Stimulated activated naive CD8-positive, alpha-beta T cell treated with anti-CD3 and anti-CD28 coated beads, Interleukin-15, Interleukin-2, amounts not matched to agents 100 U/mL and 50 U/mL, for 24 hours (primary cell): ENCODE results near the gene BCAN.

Experiments used
- ATAC-seq: fragments of 150-1000 bp; cut with Tn5 transposase; one replicate; pipeline ENCODE4 v1.10.0; 2021
- DNase-seq: peaks from one replicate; pipeline ENCODE4 v3.0.0; 2021

The BCAN gene

DNA sequence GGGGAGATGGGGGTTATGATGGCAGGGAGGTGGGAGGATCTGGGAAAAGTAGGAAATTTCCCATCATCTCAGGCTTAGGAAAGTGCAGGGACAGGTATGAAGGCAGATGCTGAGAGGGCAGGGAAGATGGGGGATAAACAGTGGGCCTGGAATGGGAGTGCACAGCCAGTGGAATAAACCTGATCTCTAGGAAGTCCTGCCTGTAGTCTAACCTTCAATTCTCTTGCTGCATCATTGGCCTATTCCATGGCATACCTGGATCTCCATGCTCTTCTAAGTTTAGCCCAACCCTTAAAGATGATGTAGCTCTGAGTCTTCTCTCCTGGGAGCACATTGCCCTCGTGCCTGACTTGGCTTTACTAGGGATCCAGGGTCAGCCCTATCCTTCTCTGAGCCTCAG, 2.7 kb downstream of the BCAN start:
- ATAC-seq (no peak), DNase-seq (no peak)

DNA sequence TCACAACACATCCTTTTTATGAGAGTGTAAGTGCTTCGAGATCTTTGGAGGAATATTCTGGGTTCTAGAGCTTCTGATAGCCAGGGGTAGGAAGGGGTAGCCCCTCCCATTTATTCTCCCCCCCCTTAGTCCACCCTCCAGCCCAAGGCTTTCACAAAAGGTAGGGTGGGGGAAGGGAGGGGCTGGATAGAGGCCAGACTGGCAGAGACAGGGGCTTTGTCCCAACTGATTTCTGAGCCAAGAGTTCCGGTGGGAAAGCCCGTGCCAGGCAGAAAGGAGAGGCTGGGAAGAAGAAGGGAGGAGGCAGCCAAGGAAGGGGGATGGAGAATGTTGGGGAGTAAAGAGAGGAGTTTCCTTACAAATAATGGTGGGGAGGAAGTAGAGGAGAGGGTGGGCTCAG, 3.1 kb downstream of the BCAN start:
- no peak for ATAC-seq
- DNase-seq = no peak

GRCh38 chr1:156645666-156646065, 3.7 kb downstream of the BCAN start:
- ATAC-seq = no peak
- DNase-seq = no peak

DNA sequence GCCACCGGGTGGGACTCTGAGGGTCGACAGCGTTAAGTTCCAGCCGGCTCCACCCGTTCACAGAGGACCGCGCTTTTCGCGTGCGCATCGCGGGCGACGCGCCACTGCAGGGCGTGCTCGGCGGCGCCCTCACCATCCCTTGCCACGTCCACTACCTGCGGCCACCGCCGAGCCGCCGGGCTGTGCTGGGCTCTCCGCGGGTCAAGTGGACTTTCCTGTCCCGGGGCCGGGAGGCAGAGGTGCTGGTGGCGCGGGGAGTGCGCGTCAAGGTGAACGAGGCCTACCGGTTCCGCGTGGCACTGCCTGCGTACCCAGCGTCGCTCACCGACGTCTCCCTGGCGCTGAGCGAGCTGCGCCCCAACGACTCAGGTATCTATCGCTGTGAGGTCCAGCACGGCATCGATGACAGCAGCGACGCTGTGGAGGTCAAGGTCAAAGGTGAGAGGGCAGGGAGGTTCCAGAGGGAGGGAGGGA, 4.9 kb downstream of the BCAN start:
- no peak for ATAC-seq
- DNase-seq = no peak

DNA sequence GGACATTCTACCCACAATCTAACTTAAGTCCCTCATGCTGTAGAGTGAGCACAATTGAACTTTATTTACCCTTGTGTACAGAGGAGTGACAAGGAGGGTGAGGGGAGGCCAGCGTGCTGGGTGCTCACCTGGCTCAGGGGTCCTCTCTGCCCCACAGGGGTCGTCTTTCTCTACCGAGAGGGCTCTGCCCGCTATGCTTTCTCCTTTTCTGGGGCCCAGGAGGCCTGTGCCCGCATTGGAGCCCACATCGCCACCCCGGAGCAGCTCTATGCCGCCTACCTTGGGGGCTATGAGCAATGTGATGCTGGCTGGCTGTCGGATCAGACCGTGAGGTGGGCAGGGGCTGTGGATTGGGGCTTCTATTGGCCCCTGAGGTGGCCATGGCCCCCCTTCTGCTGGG, 5.4 kb downstream of the BCAN start:
- no peak for ATAC-seq
- DNase-seq = no peak

DNA sequence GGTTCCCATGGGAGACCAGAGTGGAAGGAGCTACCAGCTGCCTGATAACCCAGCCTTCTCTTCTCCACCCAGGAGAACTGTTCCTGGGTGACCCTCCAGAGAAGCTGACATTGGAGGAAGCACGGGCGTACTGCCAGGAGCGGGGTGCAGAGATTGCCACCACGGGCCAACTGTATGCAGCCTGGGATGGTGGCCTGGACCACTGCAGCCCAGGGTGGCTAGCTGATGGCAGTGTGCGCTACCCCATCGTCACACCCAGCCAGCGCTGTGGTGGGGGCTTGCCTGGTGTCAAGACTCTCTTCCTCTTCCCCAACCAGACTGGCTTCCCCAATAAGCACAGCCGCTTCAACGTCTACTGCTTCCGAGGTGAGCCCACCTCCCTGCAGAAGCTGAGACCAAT, 6.6 kb downstream of the BCAN start:
- ATAC-seq (no peak), DNase-seq (no peak)

DNA sequence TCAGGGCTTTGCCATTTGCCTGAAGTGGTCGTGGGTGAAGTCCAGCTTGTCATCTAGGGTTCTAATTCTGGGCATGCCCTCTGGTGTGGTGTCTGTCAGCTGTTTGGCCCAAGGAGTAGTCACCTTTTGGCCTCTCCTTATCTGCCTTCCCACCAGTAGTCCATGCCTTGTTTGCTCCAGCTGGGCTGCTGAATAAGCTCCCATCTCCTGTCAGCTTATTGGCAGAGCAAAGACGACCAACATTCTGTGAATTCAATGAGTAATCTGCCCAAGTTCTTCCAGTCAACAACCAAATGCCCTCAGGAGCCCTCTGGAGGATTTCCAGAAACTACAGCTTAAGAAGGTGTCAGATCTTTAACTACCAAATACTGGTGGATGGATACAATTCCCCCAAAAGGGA, 7.0 kb downstream of the BCAN start:
- ATAC-seq = no peak
- DNase-seq = no peak

DNA sequence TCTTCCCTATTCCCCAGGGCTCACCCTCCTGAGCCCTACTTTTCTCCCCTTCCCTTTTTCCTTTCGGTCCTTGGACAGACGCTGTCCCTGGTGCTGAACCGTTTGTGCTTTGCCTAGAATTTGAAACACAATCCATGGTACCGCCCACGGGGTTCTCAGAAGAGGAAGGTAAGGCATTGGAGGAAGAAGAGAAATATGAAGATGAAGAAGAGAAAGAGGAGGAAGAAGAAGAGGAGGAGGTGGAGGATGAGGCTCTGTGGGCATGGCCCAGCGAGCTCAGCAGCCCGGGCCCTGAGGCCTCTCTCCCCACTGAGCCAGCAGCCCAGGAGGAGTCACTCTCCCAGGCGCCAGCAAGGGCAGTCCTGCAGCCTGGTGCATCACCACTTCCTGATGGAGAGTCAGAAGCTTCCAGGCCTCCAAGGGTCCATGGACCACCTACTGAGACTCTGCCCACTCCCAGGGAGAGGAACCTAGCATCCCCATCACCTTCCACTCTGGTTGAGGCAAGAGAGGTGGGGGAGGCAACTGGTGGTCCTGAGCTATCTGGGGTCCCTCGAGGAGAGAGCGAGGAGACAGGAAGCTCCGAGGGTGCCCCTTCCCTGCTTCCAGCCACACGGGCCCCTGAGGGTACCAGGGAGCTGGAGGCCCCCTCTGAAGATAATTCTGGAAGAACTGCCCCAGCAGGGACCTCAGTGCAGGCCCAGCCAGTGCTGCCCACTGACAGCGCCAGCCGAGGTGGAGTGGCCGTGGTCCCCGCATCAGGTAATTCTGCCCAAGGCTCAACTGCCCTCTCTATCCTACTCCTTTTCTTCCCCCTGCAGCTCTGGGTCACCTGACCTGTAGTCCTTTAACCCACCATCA, 10.4 kb downstream of the BCAN start:
- peak; percentile 37 for DNase-seq
- no peak for ATAC-seq

DNA sequence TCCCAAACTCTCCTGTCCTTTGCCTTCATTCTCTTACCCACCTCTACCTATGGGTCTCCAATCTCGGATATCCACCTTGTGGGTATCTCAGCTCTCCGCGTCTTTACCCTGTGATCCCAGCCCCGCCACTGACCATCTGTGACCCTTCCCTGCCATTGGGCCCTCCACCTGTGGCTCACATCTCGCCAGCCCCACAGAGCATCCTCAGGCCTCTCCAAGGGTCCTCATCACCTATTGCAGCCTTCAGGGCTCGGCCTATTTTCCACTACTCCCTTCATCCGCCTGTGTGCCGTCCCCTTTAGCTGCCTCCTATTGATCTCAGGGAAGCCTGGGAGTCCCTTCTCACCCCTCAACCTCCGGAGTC, 11.1 kb downstream of the BCAN start:
- DNase-seq = no peak
- no peak for ATAC-seq

GRCh38 chr1:156654700-156655099, 12.8 kb downstream of the BCAN start:
- ATAC-seq (no peak), DNase-seq (no peak)

DNA sequence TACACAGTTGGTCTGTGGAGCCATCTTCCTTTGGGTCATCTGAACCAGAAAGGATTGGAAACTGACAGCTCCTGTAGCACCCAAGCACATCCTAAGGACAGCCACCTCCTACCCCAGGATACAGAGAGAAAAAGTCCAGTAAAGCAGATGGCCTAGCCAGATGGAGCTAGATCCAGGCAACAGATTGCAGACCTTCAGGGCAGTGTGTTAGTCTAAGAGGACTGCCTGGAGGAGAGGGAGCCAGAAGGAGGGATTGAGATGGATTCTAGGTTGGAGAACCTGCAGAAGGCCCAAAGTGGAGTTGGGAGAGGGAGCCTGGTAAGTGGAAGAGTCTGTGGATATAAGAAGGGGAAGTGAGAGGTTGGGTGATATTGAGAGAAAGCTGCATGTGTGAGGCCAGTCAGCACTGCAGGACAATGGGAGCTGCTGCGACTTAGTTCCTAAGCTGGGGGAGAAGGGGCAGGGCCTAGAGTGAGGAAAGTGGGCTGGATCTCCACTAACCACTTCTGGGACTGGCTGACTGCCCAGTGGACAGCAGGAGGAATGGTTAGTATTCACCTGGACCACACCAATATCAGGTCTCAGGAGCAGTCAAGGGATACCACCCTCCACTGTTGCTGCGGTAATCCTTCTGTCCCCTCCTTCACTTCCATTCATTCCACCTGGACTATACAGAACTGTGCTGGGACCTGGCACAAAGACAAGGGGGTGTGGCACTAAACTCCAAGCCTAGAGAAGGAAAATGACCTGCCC, 13.4 kb downstream of the BCAN start:
- ATAC-seq = no peak
- no peak for DNase-seq

DNA sequence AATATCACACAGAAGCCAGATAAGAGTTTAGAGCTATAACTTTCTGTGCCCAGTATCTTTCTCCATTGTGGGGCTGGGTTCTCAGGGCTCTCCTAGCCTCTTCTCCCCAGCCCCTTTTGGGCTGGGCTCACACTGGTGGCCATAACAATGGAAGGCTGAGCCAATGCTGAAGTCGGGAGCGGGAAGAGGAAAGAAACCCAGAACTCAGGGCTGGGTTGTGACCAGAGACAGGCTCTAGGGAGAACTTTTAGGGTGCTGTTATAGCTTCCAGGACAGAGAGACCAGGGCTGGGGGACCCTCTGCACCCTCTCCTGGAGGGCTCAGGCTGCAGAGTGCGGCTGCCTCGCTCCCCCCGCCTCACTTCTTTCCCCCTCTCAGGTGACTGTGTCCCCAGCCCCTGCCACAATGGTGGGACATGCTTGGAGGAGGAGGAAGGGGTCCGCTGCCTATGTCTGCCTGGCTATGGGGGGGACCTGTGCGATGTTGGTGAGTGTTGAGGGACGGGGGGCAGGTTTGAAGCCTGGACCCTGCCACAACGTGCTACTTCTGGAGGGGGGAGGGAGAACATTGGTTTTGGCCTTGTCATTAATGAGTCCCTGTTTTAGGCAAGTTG, 14.1 kb downstream of the BCAN start:
- no peak for DNase-seq
- ATAC-seq = no peak

DNA sequence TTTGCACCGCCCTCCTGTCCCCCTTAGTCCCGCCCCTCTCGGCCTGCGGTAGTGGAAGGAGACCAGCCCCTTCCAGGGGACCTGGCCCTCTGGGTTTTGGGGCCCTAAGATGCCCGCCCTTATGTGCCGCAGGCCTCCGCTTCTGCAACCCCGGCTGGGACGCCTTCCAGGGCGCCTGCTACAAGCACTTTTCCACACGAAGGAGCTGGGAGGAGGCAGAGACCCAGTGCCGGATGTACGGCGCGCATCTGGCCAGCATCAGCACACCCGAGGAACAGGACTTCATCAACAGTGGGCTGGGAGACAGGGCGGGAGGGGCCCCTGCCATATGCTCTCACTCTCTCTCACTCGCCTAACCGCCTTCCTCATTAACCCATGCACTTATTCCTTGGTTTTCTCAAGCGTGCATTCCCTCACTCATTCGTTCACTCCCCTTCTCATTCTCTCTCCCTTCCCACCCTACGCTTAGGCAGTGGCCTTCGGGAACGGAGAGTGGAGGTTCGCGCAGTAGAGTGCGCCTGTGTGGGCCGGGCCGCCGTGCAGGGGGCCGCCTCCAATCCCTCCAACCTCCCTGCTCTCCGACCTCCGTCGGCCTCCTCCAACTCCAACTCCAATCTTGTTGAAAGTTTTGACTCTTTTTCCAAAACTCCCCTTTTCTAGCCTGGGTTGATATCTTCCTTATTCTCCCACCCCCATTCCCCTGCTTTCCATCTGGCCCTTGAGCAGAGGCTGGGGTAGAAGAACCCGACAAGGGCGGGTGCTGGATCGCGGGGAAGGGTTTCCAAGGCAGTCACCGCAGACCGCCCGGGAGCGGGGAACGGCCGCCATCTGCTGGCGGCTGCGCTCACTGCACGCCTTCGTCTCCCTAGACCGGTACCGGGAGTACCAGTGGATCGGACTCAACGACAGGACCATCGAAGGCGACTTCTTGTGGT, 15.2 kb downstream of the BCAN start:
- ATAC-seq = peak; percentile 24
- peak; percentile 84 for DNase-seq

GRCh38 chr1:156657741-156658319, 15.9 kb downstream of the BCAN start:
- DNase-seq = no peak

GRCh38 chr1:156658496-156658895, 16.6 kb downstream of the BCAN start:
- DNase-seq (no peak), ATAC-seq (no peak)

More at GRCh38 chr1:156657741-156658319, 15.9 kb downstream of the BCAN start:
- ATAC-seq = no peak

DNA sequence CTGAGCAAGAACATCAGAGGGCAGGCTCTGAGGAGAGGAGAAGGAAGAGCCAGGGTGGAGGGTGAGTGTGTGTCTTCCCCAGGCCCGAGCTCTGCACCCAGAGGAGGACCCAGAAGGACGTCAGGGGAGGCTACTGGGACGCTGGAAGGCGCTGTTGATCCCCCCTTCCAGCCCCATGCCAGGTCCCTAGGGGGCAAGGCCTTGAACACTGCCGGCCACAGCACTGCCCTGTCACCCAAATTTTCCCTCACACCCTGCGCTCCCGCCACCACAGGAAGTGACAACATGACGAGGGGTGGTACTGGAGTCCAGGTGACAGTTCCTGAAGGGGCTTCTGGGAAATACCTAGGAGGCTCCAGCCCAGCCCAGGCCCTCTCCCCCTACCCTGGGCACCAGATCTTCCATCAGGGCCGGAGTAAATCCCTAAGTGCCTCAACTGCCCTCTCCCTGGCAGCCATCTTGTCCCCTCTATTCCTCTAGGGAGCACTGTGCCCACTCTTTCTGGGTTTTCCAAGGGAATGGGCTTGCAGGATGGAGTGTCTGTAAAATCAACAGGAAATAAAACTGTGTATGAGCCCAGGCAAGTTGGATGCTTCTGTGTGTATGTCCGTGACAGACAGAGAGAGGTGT, 17.1 kb downstream of the BCAN start:
- ATAC-seq = no peak
- no peak for DNase-seq

- DNase-seq (no peak), ATAC-seq (no peak)
Measured at GRCh38 chr1:156659661-156659987, 17.7 kb downstream of the BCAN start.

DNA sequence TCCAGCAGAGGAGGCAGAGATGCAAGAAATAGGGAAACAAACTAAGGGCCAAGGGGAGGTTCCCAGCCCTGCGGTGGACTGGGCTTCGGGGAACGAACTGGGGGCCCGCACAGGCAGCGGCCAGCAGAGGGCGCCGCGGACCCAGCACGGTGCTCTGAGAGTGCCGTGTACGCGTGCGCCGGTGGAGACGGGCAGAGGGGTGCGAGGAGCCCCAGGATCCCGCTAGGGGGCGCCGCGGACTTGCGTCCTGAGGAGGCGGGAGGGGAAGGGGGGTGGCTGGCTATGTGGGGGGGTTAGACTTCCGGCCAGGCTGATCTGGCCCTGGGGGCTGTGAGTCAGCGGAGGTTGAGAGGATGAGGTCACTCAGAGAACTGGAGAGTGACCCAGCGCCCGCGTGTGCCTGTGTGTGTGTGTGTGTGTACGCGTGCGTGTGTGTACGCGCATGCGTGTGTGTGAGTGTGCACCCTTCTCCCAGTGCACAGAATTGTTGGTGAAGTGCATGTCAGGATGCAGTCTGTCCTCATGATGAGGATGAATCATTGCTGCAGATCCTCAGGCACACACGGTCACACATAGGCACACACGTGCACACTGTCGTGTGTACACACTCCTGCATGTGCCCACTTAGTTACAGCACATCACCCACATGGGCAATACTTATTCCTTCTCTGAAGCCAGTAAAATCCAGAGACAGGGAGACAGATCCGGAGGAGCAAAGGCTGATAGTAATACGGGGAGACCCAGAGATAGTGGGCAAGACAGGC, 18.3 kb downstream of the BCAN start:
- peak; percentile 99 for DNase-seq

GRCh38 chr1:156660752-156661112, 18.8 kb downstream of the BCAN start:
- ATAC-seq = peak; percentile 8
- DNase-seq = no peak

More for the DNA sequence above, 18.3 kb downstream of the BCAN start:
- ATAC-seq = peak; percentile 85

- no peak for ATAC-seq
- DNase-seq = no peak
Measured at GRCh38 chr1:156662005-156662799, 20.3 kb downstream of the BCAN start.
